Endodermal cell (in vitro differentiated cells): ENCODE measurements around the gene FAF1. TPM values are rescaled to one million over a fixed set of nuclear protein-coding genes. Genes with fewer than 3 reads are reported as not detected.

ENCODE experiments used
- DNase-seq: peaks from one replicate; pipeline ENCODE4 v3.0.0-alpha.2; 2017
- H3K27ac ChIP-seq: 2 replicates; pipeline ENCODE4 v1.5.1; 2013; ENCODE audit warnings: mild to moderate bottlenecking, low read depth, low read length, moderate library complexity
- H3K27me3 ChIP-seq: 2 replicates; pipeline ENCODE4 v1.6.1; 2013; ENCODE audit warnings: mild to moderate bottlenecking, low read length, moderate library complexity; ENCODE audit not compliant: insufficient read depth, control insufficient read depth, poor library complexity, severe bottlenecking
- H3K36me3 ChIP-seq: 2 replicates; pipeline ENCODE4 v1.7.0; 2013; ENCODE audit warnings: mild to moderate bottlenecking, low read length, moderate library complexity; ENCODE audit not compliant: control insufficient read depth, insufficient read depth
- H3K4me1 ChIP-seq: one replicate; pipeline ENCODE4 v1.7.0; 2013; ENCODE audit warnings: low read length; ENCODE audit not compliant: control insufficient read depth, insufficient read depth
- H3K4me3 ChIP-seq: 2 replicates; pipeline ENCODE4 v1.5.1; 2013; ENCODE audit warnings: mild to moderate bottlenecking, low read length, moderate library complexity
- H3K9ac ChIP-seq: 2 replicates; pipeline ENCODE4 v1.6.1; 2013; ENCODE audit warnings: mild to moderate bottlenecking, low read length, moderate library complexity; ENCODE audit not compliant: poor library complexity, severe bottlenecking; ENCODE audit errors: extremely low read depth
- H3K9me3 ChIP-seq: 2 replicates; pipeline ENCODE4 v1.6.1; 2013; ENCODE audit warnings: mild to moderate bottlenecking, low read length, moderate library complexity; ENCODE audit not compliant: control insufficient read depth
- H3K27ac Mint-ChIP-seq: 2 replicates; pipeline ENCODE4 v1.8.0; 2020; ENCODE audit warnings: mixed read lengths
- H3K27me3 Mint-ChIP-seq: 2 replicates; pipeline ENCODE4 v1.8.0; 2021; ENCODE audit warnings: mild to moderate bottlenecking, mixed read lengths; ENCODE audit not compliant: insufficient read depth
- H3K36me3 Mint-ChIP-seq: 2 replicates; pipeline ENCODE4 v1.8.0; 2020; ENCODE audit warnings: low read depth, mixed read lengths
- H3K4me1 Mint-ChIP-seq: 2 replicates; pipeline ENCODE4 v1.8.0; 2020; ENCODE audit warnings: mixed read lengths
- H3K4me3 Mint-ChIP-seq: 2 replicates; pipeline ENCODE4 v1.8.0; 2020; ENCODE audit warnings: mild to moderate bottlenecking, moderate library complexity, mixed read lengths
- H3K9me3 Mint-ChIP-seq: 2 replicates; pipeline ENCODE4 v1.8.0; 2020; ENCODE audit warnings: mild to moderate bottlenecking, mixed read lengths
- CTCF ChIP-seq: fragments of 200-600 bp; sonication (generic); conservative IDR thresholded peaks from 2 replicates; pipeline ENCODE4 v1.5.0; 2021; ENCODE audit warnings: antibody characterized with exemption, mild to moderate bottlenecking
- WGBS, 2 experiments: methylation state at CpG; one replicate each; pipeline versions ENCODE4 v1.1.5 to v1.1.7; 2013; ENCODE audit warnings: missing lambda C conversion rate in 2 of 2, mixed read lengths in 1 of 2; ENCODE audit not compliant: insufficient coverage in 1 of 2, insufficient read length in 1 of 2; 5-methylcytosine and 5-hydroxymethylcytosine counted together
- total RNA-seq, 2 donors: library from RNA; stranded (reverse); fragmentation: NEBNext Ultra II Directional in 1 of 2; extraction: Animal tissue kit (Norgen Biotek cat#: 25700) in 1 of 2; gene quantifications; 2 replicates in 1 of 2; 3 replicates in 1 of 2; pipeline ENCODE4 v1.2.1, GENCODE V29; 2021

Gene FAF1
- total RNA-seq, 2 donors from 2014 or later = 76.4 to 94.4 TPM

- Histone ChIP-seq H3K4me1 (no peaks in the 10 kb centered on the region), H3K9ac (no peak overlapping the region), H3K9me3 (no peaks in the 10 kb centered on the region), H3K36me3 (no peaks in the 10 kb centered on the region), H3K27ac (no peak overlapping the region), H3K27me3 (peaks cover 90% of the 10 kb centered on the region), H3K4me3 (no peak overlapping the region)
- no peaks in the 10 kb centered on the region for H3K36me3 Mint-ChIP-seq
- no peaks in the 10 kb centered on the region for H3K9me3 Mint-ChIP-seq
- H3K27me3 Mint-ChIP-seq = peaks cover 77% of the 10 kb centered on the region
- H3K4me3 Mint-ChIP-seq = no peak overlapping the region
- H3K4me1 Mint-ChIP-seq = peaks cover 6% of the 10 kb centered on the region
- no peak overlapping the region for H3K27ac Mint-ChIP-seq
- 75% methylated on average over 3 of the region's 3 CpGs; no CpG with 5 or more reads in 1 of the 2 experiments for WGBS, 2 experiments
- TF ChIP-seq CTCF = no peak
- no peak for DNase-seq
Measured at GRCh38 chr1:50982611-50983010, 22.5 kb upstream of the FAF1 start.

- no peaks in the 10 kb centered on the region for H3K36me3 Mint-ChIP-seq
- Histone ChIP-seq H3K4me3 (no peak overlapping the region), H3K9ac (no peak overlapping the region), H3K9me3 (no peaks in the 10 kb centered on the region), H3K27ac (no peak overlapping the region), H3K27me3 (peaks cover 97% of the 10 kb centered on the region), H3K36me3 (no peaks in the 10 kb centered on the region), H3K4me1 (no peaks in the 10 kb centered on the region)
- peaks cover 84% of the 10 kb centered on the region for H3K27me3 Mint-ChIP-seq
- H3K4me3 Mint-ChIP-seq = no peak overlapping the region
- H3K9me3 Mint-ChIP-seq = no peaks in the 10 kb centered on the region
- DNase-seq = no peak
- no peak overlapping the region for H3K27ac Mint-ChIP-seq
- WGBS, 2 experiments = 84 to 100% methylated on average over 1 of the region's 1 CpG
- TF ChIP-seq CTCF = no peak
- peaks cover 7% of the 10 kb centered on the region for H3K4me1 Mint-ChIP-seq
Measured at GRCh38 chr1:50981741-50982140, 21.7 kb upstream of the FAF1 start.

GRCh38 chr1:50980505-50980904, 20.4 kb upstream of the FAF1 start:
- Mint-ChIP-seq H3K4me1 (peaks cover 13% of the 10 kb centered on the region), H3K27me3 (peaks cover 91% of the 10 kb centered on the region), H3K9me3 (no peaks in the 10 kb centered on the region), H3K27ac (no peak overlapping the region), H3K36me3 (no peaks in the 10 kb centered on the region), H3K4me3 (no peak overlapping the region)
- no peaks in the 10 kb centered on the region for H3K36me3 ChIP-seq
- no peak overlapping the region for H3K9ac ChIP-seq
- H3K4me1 ChIP-seq = no peaks in the 10 kb centered on the region
- H3K9me3 ChIP-seq = no peaks in the 10 kb centered on the region
- no peak for TF ChIP-seq CTCF
- no peak overlapping the region for H3K4me3 ChIP-seq
- H3K27me3 ChIP-seq = peaks cover 97% of the 10 kb centered on the region
- no peak overlapping the region for H3K27ac ChIP-seq
- no peak for DNase-seq
